Mucosa of gallbladder (tissue), 1 donor: Measurements from ENCODE around the gene SOST. TPM values are rescaled to one million over a fixed set of nuclear protein-coding genes. Genes with fewer than 3 reads are reported as not detected.

ENCODE experiments used
- DNase-seq: peaks from one replicate; pipeline ENCODE4 v3.0.0-alpha.2; 2020; ENCODE audit warnings: low spot score
- total RNA-seq: library from RNA; stranded (reverse); gene quantifications from one replicate; pipeline ENCODE4 v1.2.1, GENCODE V29; 2021
- donor health status: DM: no; HTN: no; CAD: no.

SOST gene
- total RNA-seq, 1 donor from 2014 or later, result not detected

DNA sequence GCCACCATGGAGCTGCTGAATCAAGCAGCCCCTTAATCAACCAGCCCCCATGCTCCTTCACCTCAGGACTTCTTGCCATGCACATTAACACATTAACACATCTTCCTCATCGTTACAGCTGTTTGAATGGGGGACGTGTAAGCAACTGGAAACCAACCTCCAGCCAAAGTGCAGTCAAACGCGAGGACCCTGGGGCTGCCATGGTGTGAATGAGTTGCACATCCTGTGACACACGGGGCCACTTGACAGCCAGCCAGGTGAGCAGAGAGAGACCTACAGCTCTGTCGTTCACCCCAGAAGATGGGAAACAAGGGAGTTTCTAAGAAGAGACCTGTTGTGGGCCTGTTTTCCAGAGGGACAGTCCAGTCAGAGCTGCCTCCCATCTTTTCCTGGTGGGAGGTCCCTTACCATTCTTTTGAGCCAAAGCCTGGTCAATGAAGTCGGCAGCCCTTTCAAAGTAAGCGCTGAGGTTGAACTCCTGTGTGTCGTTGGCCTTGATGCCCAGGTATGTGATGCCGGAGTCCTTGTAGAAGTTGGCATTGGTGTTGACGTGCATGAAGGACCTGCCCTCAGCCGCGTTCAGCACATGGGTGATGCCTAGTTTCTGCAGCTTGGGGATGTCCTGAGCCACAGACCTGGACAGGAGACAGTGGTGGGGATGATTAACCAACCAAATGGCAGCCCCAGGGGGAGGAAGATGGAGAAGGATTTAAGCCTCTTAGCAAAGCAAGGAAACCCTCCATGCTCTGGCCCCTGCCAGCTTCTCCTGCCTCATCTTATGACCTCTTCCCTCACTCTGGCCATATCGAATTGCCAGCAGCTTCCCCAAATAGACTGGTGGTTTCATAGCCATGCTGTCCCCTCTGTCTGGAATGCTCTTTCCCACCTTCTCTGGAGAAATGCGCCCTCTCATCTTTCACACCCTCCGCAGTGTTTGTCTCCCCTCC is 16.0 kb upstream of the SOST start:
- DNase-seq, result peak; percentile 9

DNA sequence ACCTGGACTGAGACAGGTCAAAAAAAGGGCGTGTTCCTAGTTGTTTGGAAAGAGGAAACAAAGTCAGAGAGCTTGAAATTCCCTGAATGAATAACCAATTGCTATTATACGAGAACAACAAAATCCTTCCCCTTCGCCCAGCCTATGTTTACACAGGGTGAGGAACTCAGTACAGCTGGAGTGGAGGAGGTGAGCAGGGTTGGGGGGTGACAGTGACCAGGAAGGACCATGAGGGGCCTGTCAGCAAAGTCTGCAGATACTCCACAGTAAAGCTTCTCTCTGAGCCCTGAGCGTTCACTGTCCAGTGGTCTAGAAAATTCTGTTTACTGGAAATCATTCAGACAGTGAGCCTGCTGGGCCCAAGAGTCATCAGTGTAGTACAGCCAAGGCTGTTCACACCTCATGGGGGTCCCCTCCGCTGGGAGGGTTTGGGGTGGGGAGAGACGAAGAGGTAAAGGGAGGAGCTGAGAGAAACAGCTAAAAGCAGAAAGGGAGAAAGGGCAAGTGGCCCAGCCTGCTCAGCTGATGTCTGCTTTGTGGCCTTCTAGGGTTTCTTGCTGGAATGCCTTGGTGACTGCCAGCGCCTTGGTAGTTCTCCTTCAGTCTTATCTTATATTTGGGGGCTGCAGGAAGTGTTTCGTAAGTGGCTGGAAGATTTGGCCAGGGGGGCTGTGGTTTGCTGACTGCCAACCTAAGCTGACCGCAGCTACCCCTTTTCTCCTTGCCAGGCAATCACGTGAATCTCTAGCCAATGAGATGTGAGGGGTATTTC is 14.5 kb upstream of the SOST start:
- DNase-seq, result peak; percentile 45

DNA sequence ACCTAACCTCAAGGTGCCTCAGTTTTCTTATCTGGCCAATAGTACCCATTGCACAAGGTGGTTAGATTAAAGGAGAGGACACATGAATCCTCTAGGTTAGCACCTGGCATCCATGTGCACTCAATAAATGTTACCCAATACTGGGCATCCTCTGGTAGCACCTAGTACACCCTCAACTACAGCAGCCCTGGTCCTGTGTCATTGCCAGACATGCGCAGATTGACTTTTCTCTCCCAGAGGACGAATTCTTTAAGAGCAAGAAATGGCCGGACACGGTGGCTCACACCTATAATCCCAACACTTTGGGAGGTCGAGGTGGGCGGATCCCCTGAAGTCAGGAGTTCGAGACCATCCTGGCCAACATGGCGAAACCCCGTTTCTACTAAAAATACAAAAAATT is 12.9 kb upstream of the SOST start:
- DNase-seq, result peak; percentile 9

DNA sequence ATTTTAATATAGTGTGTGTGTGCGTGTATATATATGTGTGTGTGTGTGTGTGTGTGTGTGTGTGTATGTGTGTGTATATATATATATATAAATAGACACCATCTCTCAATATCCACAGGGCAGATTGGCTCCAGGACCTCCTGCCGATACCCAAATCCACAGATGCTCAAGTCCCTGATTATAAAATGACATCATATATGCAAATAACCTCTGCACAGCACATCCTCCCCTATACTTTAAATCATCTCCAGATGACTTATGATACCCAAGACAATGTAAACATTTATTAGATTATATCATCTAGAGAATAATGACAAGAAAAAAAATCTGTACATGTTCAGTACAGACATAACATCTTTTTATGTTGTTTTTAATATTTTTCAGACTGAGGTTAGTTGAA is 12.4 kb upstream of the SOST start:
- DNase-seq, result no peak

DNA sequence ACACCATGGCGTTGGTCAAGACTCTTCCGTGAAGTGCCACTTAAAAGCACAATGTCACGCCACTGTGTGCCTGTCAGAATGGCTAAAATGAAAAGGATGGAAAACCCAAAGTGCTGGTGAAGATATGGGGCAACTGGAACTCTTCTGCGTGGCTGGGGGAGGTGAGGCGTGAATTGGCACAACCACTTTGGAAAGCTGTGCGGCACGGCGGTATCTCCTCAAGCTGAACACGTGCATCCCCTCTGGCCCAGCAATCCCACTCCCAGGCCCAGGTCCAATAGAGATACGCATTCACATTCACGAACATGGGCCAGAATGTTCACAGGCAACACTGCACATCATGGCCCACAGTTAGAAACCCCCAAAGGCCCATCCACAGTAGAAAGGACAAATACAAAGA is 11.3 kb upstream of the SOST start:
- no peak for DNase-seq

DNA sequence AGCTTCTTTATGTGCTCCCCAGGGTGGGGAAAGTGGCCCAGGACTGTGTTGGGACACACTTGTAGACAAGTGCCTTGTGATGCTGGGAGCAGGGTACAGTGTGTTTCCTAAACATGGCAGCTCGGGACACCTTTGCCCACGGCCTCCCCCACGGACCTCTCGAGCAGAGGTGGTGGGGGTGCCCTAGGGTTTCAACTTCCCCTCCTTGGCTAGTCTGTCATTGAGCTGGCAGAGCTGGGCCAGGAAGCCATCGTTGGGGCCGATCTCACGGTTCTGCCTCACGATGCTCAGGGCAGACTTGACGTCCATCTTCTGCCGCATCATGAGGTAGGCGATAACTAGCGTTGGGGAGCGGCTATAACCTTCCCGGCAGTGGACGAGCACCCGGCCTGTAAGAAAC is 10.8 kb upstream of the SOST start:
- no peak for DNase-seq

DNA sequence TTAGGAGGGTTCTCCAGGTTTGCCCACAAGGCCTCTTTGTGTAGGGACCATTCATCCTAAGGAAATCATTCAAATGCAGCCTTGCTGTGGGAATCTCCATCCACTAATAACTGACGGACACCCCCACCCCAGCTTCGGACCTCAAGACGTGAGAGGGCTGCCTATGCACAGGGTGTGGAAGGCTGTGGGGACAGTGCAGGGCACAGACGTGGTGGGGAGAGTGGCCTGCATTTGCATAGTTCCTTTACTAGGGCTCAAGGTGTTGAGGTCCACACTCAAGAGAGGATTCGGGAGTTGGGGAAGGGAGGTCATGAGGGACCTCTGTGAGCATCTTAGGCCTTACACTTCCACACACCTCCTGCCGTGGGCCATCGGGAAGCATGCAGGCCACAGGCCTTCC is 10.4 kb upstream of the SOST start:
- no peak for DNase-seq

DNA sequence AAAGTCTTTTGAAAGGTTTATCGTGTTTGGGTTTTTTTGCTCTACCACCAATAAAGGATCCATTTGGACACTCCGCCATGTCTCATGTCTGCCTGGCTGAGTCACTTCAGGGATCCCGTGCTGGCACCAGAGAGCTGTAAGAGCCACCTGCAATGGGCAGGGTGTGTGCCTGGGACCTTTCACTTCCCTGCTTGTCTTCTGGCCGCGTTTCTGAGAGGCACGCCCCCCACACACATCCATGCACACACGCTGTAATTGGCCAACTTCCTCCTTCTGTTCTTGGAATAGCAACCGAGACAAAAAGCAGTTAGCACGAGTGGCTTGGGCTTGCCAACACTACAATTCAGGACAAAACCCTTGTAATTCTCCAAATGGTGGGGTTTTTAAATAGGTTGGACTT is 9.8 kb upstream of the SOST start:
- DNase-seq, result peak; percentile 71

DNA sequence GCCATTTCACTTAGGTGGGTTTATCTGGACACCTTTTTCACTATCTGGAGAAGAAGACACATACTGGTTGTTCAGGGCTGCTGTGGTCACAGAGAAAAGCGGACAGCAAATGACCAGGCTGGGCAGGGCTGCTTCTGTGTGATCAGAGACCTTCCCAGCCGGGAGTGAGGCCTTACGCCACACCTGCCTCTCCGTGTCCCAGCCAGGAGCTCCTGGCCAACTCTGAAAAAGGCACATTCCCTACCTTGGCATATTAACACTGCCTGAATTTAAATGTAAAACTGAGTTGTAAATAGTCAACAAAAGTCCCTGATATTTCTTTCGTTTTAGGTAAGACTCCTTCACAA is 9.1 kb upstream of the SOST start:
- DNase-seq, result no peak

DNA sequence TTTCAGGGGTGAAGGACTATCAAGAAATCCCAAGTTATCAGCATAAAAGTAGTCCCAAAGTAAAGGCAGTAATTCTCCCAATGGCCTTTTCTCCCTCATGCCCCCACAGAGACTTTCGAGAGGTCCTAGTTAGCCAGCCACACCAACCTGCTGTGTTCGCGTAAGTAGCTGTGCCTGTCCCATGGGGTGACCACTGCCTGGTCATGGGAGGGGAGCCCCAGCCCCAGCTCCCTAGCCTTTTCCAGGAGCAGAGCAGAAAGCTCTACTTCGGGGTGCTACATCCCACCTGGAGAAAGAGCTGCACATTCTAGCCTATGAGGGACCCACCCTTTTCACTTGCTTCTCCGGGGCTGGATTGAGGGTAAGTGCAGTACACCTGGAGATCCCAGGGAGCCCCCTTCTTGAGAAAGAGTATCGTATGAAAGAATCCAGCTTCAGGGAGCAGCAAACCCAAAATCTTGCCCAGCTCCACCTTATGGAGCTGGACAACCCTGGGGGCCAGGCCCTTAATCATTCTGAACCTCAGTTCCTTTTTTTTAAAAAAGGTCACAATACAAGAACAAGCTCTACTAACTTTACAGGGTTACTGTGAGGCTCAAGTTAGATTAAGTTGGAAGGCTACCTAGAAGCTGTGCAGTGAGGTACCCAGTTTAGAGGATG is 8.6 kb upstream of the SOST start:
- no peak for DNase-seq

DNA sequence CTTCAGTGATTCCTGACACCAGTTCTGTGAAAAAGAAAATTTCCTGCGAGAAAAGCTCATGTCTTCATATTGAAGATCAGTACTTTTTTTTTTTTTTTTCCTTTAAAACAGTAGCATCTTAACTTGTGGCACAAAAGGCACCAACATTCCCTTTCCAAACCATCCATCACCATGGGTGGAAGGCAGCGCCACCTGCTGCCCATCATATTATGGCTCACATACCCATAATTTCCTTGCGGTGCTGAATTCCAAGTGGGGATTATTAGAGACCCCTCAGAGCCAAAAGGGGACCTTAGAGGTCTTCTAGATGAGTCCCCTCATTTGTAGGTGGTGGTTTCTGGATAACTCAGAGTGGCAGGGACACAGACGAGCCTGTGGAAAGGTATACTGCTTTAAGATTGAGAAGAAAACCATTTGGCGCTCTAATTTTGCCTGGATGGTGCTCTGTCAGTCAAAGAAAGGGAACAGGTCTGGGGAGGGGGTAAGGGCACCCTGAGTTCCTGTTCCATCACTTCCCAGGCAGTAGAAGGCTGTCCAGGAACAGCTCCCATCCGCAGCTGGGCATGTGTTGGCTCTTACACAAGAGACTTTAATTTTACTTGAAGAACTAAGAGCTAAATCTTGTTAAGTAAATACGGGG is 7.9 kb upstream of the SOST start:
- DNase-seq, result peak; percentile 62

DNA sequence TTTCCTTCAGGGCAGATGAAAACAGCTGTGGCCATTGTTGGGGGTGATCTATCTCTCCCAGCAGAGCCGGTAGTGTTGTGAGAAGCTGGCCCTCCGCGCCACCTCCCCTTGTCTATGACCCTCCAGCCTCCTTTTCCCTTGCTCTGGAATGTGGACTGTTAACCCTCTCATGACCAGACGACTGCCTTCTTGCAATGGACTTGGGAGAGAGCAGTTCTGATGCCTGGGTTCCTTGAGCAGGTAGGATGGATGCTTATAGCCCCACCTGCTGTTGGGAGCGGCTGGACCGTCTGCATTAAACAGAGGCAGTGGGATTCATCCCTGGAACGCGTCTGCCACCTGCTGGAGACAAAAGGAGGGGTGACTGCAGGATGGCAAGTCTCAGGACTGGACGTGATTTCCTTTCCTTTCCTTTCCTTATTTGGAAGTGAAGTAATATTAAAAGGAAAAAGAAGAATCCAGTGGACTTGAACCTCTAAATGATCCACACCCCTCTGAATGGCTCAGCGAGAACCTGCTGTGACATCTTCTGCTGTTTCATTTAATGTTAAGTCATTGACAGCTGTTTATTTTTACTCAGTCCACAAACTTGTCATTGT is 1.8 kb upstream of the SOST start:
- peak; percentile 95 for DNase-seq

DNA sequence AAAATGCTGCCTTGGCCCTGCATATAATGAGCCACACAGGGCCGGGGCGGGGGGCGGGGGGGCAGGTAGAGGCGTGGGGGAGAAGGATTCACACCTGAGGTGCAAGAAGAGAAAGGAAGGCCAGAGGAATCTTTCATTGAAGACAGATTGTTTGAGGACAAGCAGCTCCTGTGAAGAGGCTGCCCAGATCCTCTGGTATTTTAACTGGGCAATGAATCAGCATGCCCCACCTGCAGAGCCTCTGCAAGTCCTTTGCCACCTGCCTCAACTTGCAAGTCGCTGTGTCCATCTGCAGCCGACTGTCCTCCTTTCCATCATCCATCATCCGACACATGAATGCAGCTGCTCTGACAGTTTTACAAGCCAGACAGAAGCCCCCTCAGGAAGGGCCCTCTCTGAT is 1.2 kb upstream of the SOST start:
- no peak for DNase-seq

DNA sequence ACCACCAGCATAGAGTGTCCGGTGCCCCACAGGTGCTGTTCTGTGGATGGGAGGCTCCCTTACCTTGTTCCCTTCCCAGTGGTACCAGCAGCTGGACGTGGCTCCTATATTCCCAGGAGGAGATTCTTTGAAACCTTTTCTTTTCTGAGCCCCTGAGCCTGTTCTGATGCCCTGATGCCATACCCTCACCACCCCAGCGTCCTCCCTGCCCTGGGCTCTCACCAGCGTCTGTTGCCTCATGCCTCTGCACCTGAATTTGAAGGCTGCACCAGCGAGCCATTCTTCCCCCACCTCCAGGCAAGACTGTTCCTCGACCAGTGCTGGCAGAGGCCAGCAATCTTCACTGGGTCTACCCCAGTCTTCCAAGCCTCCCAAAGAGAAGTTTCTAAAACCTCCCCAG is 505 bp downstream of the SOST start:
- DNase-seq, result no peak

DNA sequence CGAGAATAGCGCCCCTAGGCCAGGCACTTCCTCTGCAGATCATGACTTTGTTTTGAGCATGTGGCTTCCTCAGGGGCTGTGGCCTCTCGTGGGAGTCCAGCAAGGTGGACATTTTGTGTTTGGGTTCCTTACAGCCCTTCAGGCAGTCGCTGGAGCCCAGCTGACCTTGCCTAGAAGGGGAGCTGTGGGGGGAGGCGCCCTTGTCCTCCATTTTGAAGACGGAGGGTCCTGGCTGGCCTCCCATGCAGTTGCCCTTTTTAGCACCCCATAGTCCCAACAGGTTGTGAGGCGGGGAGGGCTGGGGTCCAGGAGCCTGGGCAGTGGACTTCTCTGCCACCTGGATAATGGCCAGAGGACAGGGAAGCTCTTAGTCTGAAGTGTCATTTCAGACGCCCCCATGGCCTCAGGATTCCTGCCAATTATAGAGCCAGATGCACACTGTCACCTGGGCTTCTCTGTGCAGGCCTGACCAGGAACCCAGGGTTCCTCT is 1.4 kb downstream of the SOST start:
- DNase-seq, result no peak

DNA sequence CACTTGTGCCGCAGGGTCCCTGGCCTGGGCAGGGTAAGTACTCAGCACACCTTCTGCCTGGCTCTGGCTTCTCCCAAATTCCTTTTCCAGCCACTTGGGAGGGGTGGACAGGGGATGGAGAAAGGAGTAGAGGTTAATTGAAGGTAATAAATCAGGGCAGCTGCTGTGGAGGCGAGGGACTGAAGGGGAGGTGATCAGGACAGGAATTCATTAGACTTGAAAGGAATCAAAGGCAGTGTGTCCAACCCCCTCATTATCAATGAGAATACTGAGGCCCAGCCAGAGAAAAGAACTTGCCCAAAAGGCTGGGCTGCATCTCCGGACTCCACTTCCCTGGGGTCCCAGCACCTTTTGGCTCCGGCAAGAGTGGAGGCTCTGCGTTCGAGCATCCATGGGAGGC is 2.4 kb downstream of the SOST start:
- no peak for DNase-seq

DNA sequence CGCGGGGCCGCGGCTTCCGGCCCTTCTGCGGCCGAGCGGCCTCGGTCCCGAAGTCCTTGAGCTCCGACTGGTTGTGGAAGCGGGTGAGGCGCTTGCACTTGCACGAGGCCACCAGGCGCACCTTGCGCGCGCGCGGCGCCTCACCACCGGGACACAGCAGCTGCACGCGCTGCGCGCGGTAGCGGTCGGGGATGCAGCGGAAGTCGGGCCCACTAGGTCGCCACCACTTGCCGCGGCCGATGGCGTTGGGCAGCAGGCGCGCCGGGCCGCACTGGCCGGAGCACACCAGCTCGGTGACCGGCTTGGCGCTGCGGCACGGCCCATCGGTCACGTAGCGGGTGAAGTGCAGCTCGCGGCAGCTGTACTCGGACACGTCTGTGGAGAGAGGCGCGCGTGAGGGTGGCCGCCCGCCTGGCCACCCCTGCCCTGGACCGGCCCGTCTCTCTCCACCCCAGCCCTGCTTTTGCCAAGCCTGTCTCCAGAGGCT is 3.2 kb downstream of the SOST start:
- DNase-seq, result no peak

DNA sequence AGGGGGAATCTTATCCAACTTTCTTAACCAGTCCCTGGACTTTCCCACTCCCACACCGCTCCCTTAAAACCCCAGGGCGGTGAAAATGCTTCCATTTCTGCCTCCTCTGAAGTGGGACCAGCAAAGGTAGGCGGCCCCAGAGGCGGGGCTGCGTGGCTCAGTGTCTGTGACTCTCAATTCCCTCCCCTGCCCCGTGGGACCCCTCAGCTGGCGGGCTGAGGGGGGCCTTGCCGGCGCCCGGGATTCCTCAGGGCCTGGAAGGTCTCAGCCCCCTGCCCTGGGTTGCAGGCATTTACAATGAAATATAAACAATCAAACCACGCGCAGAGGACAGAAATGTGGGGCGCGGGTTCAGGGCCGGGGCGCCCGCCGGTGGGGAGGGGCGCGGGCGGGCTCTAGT is 3.6 kb downstream of the SOST start:
- DNase-seq, result no peak

DNA sequence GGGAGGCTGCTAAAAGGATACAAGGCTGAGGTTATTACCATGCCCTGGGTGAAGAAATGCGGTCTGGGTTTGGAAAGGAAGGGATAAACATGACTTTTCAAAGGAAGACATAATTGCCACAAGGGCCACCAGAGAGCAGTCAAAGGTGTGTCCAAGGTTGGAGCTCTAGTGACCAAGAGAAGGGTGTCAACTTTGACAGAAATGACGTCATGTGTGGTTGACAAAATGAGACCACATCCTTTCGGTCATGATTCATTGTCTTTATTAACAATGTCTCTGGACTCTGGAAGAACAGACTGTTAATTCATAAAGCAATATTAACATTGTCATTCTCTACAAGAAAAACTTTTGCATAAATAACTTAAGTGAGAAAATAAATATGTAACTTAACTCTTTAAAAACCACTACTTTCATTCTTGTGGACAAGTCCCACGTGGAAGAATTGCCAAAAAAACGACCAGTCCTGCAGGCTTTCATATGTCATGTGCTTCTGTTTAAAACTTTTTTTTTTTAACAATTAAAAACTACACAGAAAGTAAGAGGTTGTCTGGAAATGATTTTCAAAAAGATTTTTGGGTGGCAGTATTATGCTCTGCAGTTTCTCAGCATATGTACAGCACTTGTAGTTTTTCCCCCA is 5.0 kb downstream of the SOST start:
- no peak for DNase-seq

DNA sequence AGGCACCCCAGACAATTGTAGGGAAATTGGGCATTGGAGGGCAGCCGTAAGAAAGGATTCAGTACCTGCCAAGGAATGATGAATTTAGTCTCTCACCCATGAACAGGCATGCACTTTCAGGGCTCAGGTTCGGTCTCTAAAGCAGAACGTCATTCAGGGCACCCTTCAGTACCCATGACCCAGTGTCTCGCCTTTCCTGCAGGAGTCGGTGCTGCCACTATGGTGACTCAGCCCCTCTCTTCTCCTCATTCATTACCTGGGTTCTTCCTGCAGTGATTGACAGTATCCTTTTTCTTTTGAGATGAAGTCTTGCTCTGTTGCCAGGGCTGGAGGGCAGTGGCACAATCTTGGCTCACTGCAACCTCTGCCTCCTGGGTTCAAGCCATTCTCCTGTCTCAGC is 8.4 kb downstream of the SOST start:
- DNase-seq, result no peak

DNA sequence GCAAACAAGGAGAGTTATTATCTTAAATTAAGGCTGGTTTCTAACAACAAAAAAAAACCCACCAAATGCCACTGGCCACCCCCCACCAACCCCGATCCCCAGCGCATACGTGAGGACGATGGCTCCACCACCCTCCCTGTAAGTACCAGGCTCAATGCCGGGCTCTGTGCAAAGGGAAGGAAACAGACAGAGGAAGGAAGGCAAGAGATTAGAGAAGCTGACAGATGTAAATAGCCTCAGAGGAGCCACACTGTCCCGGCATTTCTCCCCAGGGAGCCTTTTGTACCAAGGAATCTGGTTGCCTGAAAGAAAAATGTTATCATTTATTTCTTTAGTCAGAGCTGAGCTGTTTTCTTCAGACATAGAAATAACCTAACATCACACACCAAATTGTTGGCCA is 13.1 kb downstream of the SOST start:
- no peak for DNase-seq
